WTC11 (cell line): ENCODE data around the gene ZNF587. TPM values are rescaled to one million over a fixed set of nuclear protein-coding genes. Genes with fewer than 3 reads are reported as not detected.

ENCODE experiments used
- ATAC-seq: fragments of 200-7000 bp; cut with Tn5 transposase; 2 replicates; pipeline ENCODE4 v1.10.0; 2021; ENCODE audit warnings: mild to moderate bottlenecking, moderate library complexity
- CTCF ChIA-PET: fragments of 300-600 bp; sonication (Branson Sonifier 250); formaldehyde crosslinking; loops from one replicate; lab custom pipeline; 2021; ENCODE audit warnings: antibody characterized with exemption; lab: Charles Lee
- POLR2A ChIA-PET: fragments of 350-600 bp; sonication (Branson Sonifier 250); formaldehyde crosslinking; loops from one replicate; lab custom pipeline; 2021; ENCODE audit warnings: antibody characterized with exemption; lab: Charles Lee
- DNase-seq: peaks from one replicate; pipeline ENCODE4 v3.0.0; 2021; ENCODE audit warnings: low spot score
- H3K27ac Mint-ChIP-seq: 2 replicates; pipeline ENCODE4 v1.8.0; 2021; ENCODE audit warnings: mixed read lengths
- H3K27me3 Mint-ChIP-seq: 2 replicates; pipeline ENCODE4 v1.8.0; 2021; ENCODE audit warnings: low read depth, mild to moderate bottlenecking, moderate library complexity, mixed read lengths
- H3K36me3 Mint-ChIP-seq: 2 replicates; pipeline ENCODE4 v1.8.0; 2021; ENCODE audit warnings: mixed read lengths
- H3K4me1 Mint-ChIP-seq: 2 replicates; pipeline ENCODE4 v1.8.0; 2022; ENCODE audit warnings: mixed read lengths
- H3K4me3 Mint-ChIP-seq: 2 replicates; pipeline ENCODE4 v1.8.0; 2021; ENCODE audit warnings: mild to moderate bottlenecking, moderate library complexity, mixed read lengths
- H3K9me3 Mint-ChIP-seq: 2 replicates; pipeline ENCODE4 v1.8.0; 2021; ENCODE audit warnings: mixed read lengths
- ERG ChIP-seq: fragments of 250-450 bp; sonication (Bioruptor Pico); IDR thresholded peaks from 2 replicates; pipeline ENCODE4 v1.8.0; 2021; ENCODE audit warnings: mild to moderate bottlenecking
- ESRRA ChIP-seq: sonication (generic); formaldehyde crosslinking; IDR thresholded peaks from 2 replicates; pipeline ENCODE4 v1.8.1; 2022; ENCODE audit warnings: mild to moderate bottlenecking, missing genetic modification reagents, borderline replicate concordance
- FOXK1 ChIP-seq: sonication (generic); formaldehyde crosslinking; IDR thresholded peaks from 2 replicates; pipeline ENCODE4 v1.8.0; 2022; ENCODE audit warnings: mild to moderate bottlenecking, moderate library complexity, missing genetic modification reagents
- KAT7 ChIP-seq: sonication (generic); formaldehyde crosslinking; IDR thresholded peaks from 2 replicates; pipeline ENCODE4 v1.8.1; 2023; ENCODE audit warnings: missing genetic modification reagents, mild to moderate bottlenecking, borderline replicate concordance
- NFYB ChIP-seq: sonication (generic); formaldehyde crosslinking; conservative IDR thresholded peaks from 2 replicates; pipeline ENCODE4 v1.8.0; 2022; ENCODE audit warnings: low read depth, missing genetic modification reagents
- NR3C1 ChIP-seq: sonication (generic); formaldehyde crosslinking; conservative IDR thresholded peaks from 2 replicates; pipeline ENCODE4 v1.8.1; 2023; ENCODE audit warnings: low read depth, mild to moderate bottlenecking, missing genetic modification reagents
- PRDM15 ChIP-seq: sonication (generic); formaldehyde crosslinking; IDR thresholded peaks from 2 replicates; pipeline ENCODE4 v1.8.0; 2022; ENCODE audit warnings: missing genetic modification reagents
- SMAD3 ChIP-seq: sonication (generic); formaldehyde crosslinking; IDR thresholded peaks from 2 replicates; pipeline ENCODE4 v1.8.0; 2022; ENCODE audit warnings: missing genetic modification reagents, mild to moderate bottlenecking, borderline replicate concordance
- SP1 ChIP-seq: sonication (generic); formaldehyde crosslinking; conservative IDR thresholded peaks from 2 replicates; pipeline ENCODE4 v1.8.1; 2022; ENCODE audit warnings: missing genetic modification reagents
- TEAD1 ChIP-seq: sonication (generic); formaldehyde crosslinking; IDR thresholded peaks from 2 replicates; pipeline ENCODE4 v1.8.0; 2022; ENCODE audit warnings: mild to moderate bottlenecking, missing genetic modification reagents
- ZBTB43 ChIP-seq: sonication (generic); formaldehyde crosslinking; IDR thresholded peaks from 2 replicates; pipeline ENCODE4 v1.8.1; 2023; ENCODE audit warnings: mild to moderate bottlenecking, missing genetic modification reagents
- ZNF138 ChIP-seq: sonication (generic); formaldehyde crosslinking; conservative IDR thresholded peaks from 2 replicates; pipeline ENCODE4 v1.8.1; 2022; ENCODE audit warnings: mild to moderate bottlenecking, moderate library complexity, missing genetic modification reagents
- ZNF263 ChIP-seq: sonication (generic); formaldehyde crosslinking; IDR thresholded peaks from 2 replicates; pipeline ENCODE4 v1.8.1; 2022; ENCODE audit warnings: low read depth, mild to moderate bottlenecking, moderate library complexity, missing genetic modification reagents
- total RNA-seq: library from RNA; stranded (reverse); gene quantifications from 3 replicates; pipeline ENCODE4 v1.2.3, GENCODE V29; 2021
- TF ChIP-seq, protein P1 (sequence below): sonication (generic); formaldehyde crosslinking; IDR thresholded peaks from 2 replicates; pipeline ENCODE4 v1.8.1; 2023; ENCODE audit warnings: mild to moderate bottlenecking, missing genetic modification reagents
- TF ChIP-seq, protein P2 (sequence below): sonication (generic); formaldehyde crosslinking; IDR thresholded peaks from 2 replicates; pipeline ENCODE4 v1.8.0; 2022; ENCODE audit warnings: mild to moderate bottlenecking, missing genetic modification reagents
- TF ChIP-seq, protein P3 (sequence below): sonication (generic); formaldehyde crosslinking; IDR thresholded peaks from 2 replicates; pipeline ENCODE4 v1.8.0; 2022; ENCODE audit warnings: mild to moderate bottlenecking, missing genetic modification reagents
- TF ChIP-seq, protein P4 (sequence below): sonication (generic); formaldehyde crosslinking; IDR thresholded peaks from 2 replicates; pipeline ENCODE4 v1.8.1; 2023; ENCODE audit warnings: mild to moderate bottlenecking, missing genetic modification reagents, borderline replicate concordance

The ZNF587 gene
- total RNA-seq, 1 experiment from 2014 or later = 57.0 TPM

DNA sequence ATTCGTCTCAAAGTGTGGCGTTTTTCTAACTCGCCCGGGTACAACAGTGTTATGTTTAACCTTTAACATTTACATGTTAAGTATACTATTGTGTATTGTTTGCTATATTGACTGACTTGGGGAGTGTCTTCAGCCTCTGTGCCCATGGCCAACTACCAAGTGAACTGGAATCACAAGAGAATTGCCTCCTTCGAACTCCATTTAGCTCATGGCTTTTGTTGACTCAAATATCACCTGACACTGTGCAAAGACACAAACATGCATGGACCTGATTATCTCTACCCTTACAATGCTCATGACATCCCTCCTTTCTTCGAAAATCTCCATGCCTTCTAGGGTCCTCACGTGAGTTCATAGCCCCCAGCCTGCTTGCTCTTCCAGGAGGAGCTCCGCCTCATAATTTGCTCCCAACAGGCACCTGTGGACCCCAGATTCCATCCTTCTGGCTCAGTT is 38.5 kb downstream of the ZNF587 start:
- ATAC-seq (peak; percentile 2; the same call in 1 of the 2 replicates), DNase-seq (no peak)
- H3K4me3 Mint-ChIP-seq = peak overlapping the region; percentile 99
- H3K4me1 Mint-ChIP-seq = peaks cover 49% of the 10 kb centered on the region
- no peaks in the 10 kb centered on the region for H3K9me3 Mint-ChIP-seq
- CTCF ChIA-PET = interaction anchor here (0.7 to 1.7 kb wide), 8 partner anchors 8 to 160 kb away, joined by 3 to 7 read pairs (median 4); partner anchors contain the start of gene ZNF417
- H3K27ac Mint-ChIP-seq = peak overlapping the region; percentile 99
- TF ChIP-seq FOXK1 (CRISPR knock-in tag) (0 out of 2 replicates have a peak, but pooled peaks have one; percentile 1), PRDM15 (CRISPR knock-in tag) (no peak), TEAD1 (CRISPR knock-in tag) (no peak), SMAD3 (CRISPR knock-in tag) (no peak), SP1 (CRISPR knock-in tag) (no peak)
- POLR2A ChIA-PET = interaction anchor here (1.0 to 1.3 kb wide), 4 partner anchors 10 to 171 kb away, joined by 3 read pairs; partner anchors contain the start of genes ZNF135 and ZNF417
- peaks cover 44% of the 10 kb centered on the region for H3K36me3 Mint-ChIP-seq
- H3K27me3 Mint-ChIP-seq = no peaks in the 10 kb centered on the region

DNA sequence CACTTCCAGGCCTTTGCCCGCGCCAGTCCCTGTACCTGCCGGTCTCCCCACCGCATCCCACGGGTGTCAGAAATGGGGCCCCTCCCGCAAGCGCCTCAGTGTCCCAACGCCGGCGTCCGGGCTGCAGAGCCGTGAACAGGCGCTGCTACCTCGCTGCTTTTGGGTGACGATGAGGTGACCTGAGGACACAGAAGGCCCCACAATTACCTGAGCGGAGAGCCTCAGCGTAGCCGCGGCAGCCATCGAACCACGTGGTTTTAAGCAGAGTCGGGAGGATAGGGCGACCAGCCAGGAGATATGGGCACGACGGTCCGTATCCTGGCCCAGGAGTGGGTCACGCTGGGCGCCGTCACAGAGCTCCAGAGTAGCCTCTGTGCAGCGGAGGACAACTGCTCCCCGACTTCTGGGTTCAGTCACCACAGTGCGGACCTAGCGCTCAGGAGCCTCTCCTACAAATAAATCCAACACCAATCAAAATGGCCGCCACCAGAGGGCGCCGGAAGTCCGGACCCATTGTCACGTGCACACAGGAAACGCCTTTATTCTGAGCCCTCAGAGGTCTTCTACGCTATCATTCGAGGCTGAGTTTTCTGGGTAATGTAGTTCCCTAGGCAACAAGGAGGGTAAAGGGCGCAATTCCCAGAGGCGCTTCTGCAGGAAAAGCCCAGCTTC is 39.0 kb downstream of the ZNF587 start, which contains the start of gene ZNF814:
TSS of gene ZNF814 (minus strand) at position 478 of the 672 bp plus-strand sequence. CDS start at position 243, 235 bp downstream.
- H3K4me3 Mint-ChIP-seq = peak within 1 kb of the TSS; percentile 99
- H3K36me3 Mint-ChIP-seq = peaks cover 39% of the 10 kb centered on the region
- ChIA-PET CTCF (interaction anchor here (0.7 to 1.1 kb wide), 3 partner anchors 9 to 28 kb away, joined by 3 to 6 read pairs (median 4); partner anchors contain the start of gene ZNF417), POLR2A (interaction anchor here (0.6 to 1.6 kb wide), 5 partner anchors 18 to 28 kb away, joined by 3 to 5 read pairs (median 4); partner anchors contain the start of gene ZNF417)
- ATAC-seq (peak; percentile 92), DNase-seq (peak; percentile 94)
- no peaks in the 10 kb centered on the region for H3K27me3 Mint-ChIP-seq
- H3K27ac Mint-ChIP-seq = peak within 1 kb of the TSS; percentile 99
- no peaks in the 10 kb centered on the region for H3K9me3 Mint-ChIP-seq
- H3K4me1 Mint-ChIP-seq = peaks cover 44% of the 10 kb centered on the region
- TF ChIP-seq, protein P1, sequence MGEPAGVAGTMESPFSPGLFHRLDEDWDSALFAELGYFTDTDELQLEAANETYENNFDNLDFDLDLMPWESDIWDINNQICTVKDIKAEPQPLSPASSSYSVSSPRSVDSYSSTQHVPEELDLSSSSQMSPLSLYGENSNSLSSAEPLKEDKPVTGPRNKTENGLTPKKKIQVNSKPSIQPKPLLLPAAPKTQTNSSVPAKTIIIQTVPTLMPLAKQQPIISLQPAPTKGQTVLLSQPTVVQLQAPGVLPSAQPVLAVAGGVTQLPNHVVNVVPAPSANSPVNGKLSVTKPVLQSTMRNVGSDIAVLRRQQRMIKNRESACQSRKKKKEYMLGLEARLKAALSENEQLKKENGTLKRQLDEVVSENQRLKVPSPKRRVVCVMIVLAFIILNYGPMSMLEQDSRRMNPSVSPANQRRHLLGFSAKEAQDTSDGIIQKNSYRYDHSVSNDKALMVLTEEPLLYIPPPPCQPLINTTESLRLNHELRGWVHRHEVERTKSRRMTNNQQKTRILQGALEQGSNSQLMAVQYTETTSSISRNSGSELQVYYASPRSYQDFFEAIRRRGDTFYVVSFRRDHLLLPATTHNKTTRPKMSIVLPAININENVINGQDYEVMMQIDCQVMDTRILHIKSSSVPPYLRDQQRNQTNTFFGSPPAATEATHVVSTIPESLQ = no peak
- TF ChIP-seq ZBTB43 (CRISPR knock-in tag) = 0 out of 2 replicates have a peak, but pooled peaks have one; percentile 75
- TF ChIP-seq ESRRA (CRISPR knock-in tag) = no peak
- peak; percentile 57; the same call in 1 of the 2 replicates for TF ChIP-seq KAT7 (CRISPR knock-in tag)
- TF ChIP-seq, protein P2, sequence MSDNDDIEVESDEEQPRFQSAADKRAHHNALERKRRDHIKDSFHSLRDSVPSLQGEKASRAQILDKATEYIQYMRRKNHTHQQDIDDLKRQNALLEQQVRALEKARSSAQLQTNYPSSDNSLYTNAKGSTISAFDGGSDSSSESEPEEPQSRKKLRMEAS (CRISPR knock-in tag) = peak; percentile 91
- TF ChIP-seq, protein P3, sequence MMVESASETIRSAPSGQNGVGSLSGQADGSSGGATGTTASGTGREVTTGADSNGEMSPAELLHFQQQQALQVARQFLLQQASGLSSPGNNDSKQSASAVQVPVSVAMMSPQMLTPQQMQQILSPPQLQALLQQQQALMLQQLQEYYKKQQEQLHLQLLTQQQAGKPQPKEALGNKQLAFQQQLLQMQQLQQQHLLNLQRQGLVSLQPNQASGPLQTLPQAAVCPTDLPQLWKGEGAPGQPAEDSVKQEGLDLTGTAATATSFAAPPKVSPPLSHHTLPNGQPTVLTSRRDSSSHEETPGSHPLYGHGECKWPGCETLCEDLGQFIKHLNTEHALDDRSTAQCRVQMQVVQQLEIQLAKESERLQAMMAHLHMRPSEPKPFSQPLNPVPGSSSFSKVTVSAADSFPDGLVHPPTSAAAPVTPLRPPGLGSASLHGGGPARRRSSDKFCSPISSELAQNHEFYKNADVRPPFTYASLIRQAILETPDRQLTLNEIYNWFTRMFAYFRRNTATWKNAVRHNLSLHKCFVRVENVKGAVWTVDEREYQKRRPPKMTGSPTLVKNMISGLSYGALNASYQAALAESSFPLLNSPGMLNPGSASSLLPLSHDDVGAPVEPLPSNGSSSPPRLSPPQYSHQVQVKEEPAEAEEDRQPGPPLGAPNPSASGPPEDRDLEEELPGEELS (CRISPR knock-in tag) = no peak
- TF ChIP-seq, protein P4, sequence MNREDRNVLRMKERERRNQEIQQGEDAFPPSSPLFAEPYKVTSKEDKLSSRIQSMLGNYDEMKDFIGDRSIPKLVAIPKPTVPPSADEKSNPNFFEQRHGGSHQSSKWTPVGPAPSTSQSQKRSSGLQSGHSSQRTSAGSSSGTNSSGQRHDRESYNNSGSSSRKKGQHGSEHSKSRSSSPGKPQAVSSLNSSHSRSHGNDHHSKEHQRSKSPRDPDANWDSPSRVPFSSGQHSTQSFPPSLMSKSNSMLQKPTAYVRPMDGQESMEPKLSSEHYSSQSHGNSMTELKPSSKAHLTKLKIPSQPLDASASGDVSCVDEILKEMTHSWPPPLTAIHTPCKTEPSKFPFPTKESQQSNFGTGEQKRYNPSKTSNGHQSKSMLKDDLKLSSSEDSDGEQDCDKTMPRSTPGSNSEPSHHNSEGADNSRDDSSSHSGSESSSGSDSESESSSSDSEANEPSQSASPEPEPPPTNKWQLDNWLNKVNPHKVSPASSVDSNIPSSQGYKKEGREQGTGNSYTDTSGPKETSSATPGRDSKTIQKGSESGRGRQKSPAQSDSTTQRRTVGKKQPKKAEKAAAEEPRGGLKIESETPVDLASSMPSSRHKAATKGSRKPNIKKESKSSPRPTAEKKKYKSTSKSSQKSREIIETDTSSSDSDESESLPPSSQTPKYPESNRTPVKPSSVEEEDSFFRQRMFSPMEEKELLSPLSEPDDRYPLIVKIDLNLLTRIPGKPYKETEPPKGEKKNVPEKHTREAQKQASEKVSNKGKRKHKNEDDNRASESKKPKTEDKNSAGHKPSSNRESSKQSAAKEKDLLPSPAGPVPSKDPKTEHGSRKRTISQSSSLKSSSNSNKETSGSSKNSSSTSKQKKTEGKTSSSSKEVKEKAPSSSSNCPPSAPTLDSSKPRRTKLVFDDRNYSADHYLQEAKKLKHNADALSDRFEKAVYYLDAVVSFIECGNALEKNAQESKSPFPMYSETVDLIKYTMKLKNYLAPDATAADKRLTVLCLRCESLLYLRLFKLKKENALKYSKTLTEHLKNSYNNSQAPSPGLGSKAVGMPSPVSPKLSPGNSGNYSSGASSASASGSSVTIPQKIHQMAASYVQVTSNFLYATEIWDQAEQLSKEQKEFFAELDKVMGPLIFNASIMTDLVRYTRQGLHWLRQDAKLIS (CRISPR knock-in tag) = no peak
- no peak for TF ChIP-seq ZNF138 (CRISPR knock-in tag)
- TF ChIP-seq ERG = no peak
- TF ChIP-seq TEAD1 (CRISPR knock-in tag) = 0 out of 2 replicates have a peak, but pooled peaks have one; percentile 2
- TF ChIP-seq NFYB (CRISPR knock-in tag) = peak; percentile 58
- no peak for TF ChIP-seq ZNF263 (CRISPR knock-in tag)
- TF ChIP-seq NR3C1 (CRISPR knock-in tag) = 0 out of 2 replicates have a peak, but pooled peaks have one; percentile 8
